ENCODE data around the gene SRSF11. TPM values are rescaled to one million over a fixed set of nuclear protein-coding genes. Genes with fewer than 3 reads are reported as not detected.
"Not testable (repeated sequence)": the region's sequence is repeated elsewhere in the genome, so short reads cannot be mapped to it uniquely, and the experiment has no call there.

Gene SRSF11
- total RNA-seq, 2 donors from 2014 or later: 227 to 232 TPM

- Mint-ChIP-seq H3K27ac (no peak overlapping the region), H3K4me1 (no peaks in the 10 kb centered on the region), H3K4me3 (no peak overlapping the region), H3K27me3 (ENCODE audit: insufficient read depth) (no peaks in the 10 kb centered on the region), H3K36me3 (ENCODE audit: low read depth) (peaks cover 6% of the 10 kb centered on the region), H3K9me3 (no peaks in the 10 kb centered on the region)
- Histone ChIP-seq H3K9ac (ENCODE audit: extremely low read depth, low read length, poor library complexity, severe bottlenecking) (no peak overlapping the region), H3K27me3 (ENCODE audit: control insufficient read depth, insufficient read depth, low read length, poor library complexity, severe bottlenecking) (no peaks in the 10 kb centered on the region), H3K4me3 (ENCODE audit: low read length) (no peak overlapping the region), H3K36me3 (ENCODE audit: control insufficient read depth, insufficient read depth, low read length) (peaks cover 9% of the 10 kb centered on the region), H3K9me3 (ENCODE audit: control insufficient read depth, low read length) (peaks cover 5% of the 10 kb centered on the region), H3K4me1 (ENCODE audit: control insufficient read depth, insufficient read depth, low read length) (no peaks in the 10 kb centered on the region), H3K27ac (ENCODE audit: low read depth, low read length) (no peak overlapping the region)
- WGBS, 2 experiments (ENCODE audit: insufficient coverage in 1 of 2, insufficient read length in 1 of 2): 84% methylated on average over 1 of the region's 2 CpGs; no CpG with 5 or more reads in 1 of the 2 experiments
- no peak for TF ChIP-seq CTCF (conservative IDR thresholded peaks at IDR 0.05)
- DNase-seq: no peak
Measured at GRCh38 chr1:70188522-70188921, 32.7 kb upstream of the SRSF11 start.

- no peaks in the 10 kb centered on the region for H3K27me3 ChIP-seq (ENCODE audit: control insufficient read depth, insufficient read depth, low read length, poor library complexity, severe bottlenecking)
- H3K36me3 ChIP-seq (ENCODE audit: control insufficient read depth, insufficient read depth, low read length): peaks cover 4% of the 10 kb centered on the region
- Mint-ChIP-seq H3K27ac (no peak overlapping the region), H3K9me3 (no peaks in the 10 kb centered on the region), H3K4me3 (no peak overlapping the region), H3K4me1 (no peaks in the 10 kb centered on the region), H3K36me3 (ENCODE audit: low read depth) (peaks cover 3% of the 10 kb centered on the region), H3K27me3 (ENCODE audit: insufficient read depth) (no peaks in the 10 kb centered on the region)
- no peak overlapping the region for H3K9ac ChIP-seq (ENCODE audit: extremely low read depth, low read length, poor library complexity, severe bottlenecking)
- no peak for DNase-seq
- H3K27ac ChIP-seq (ENCODE audit: low read depth, low read length): no peak overlapping the region
- peaks cover 5% of the 10 kb centered on the region for H3K9me3 ChIP-seq (ENCODE audit: control insufficient read depth, low read length)
- TF ChIP-seq CTCF (conservative IDR thresholded peaks at IDR 0.05): no peak
- H3K4me3 ChIP-seq (ENCODE audit: low read length): no peak overlapping the region
- no peaks in the 10 kb centered on the region for H3K4me1 ChIP-seq (ENCODE audit: control insufficient read depth, insufficient read depth, low read length)
Measured at GRCh38 chr1:70190180-70190579, 31.0 kb upstream of the SRSF11 start.

- not testable (repeated sequence) for H3K27me3 Mint-ChIP-seq (ENCODE audit: insufficient read depth); H3K36me3 Mint-ChIP-seq (ENCODE audit: low read depth); H3K27me3 ChIP-seq (ENCODE audit: control insufficient read depth, insufficient read depth, low read length, poor library complexity, severe bottlenecking); DNase-seq; H3K27ac Mint-ChIP-seq; H3K9ac ChIP-seq (ENCODE audit: extremely low read depth, low read length, poor library complexity, severe bottlenecking); H3K4me1 Mint-ChIP-seq; H3K4me3 Mint-ChIP-seq; H3K9me3 Mint-ChIP-seq; H3K36me3 ChIP-seq (ENCODE audit: control insufficient read depth, insufficient read depth, low read length); H3K27ac ChIP-seq (ENCODE audit: low read depth, low read length); H3K4me1 ChIP-seq (ENCODE audit: control insufficient read depth, insufficient read depth, low read length); H3K9me3 ChIP-seq (ENCODE audit: control insufficient read depth, low read length); H3K4me3 ChIP-seq (ENCODE audit: low read length)
Measured at GRCh38 chr1:70192446-70192845, 28.7 kb upstream of the SRSF11 start.

GRCh38 chr1:70194601-70195000 is 26.6 kb upstream of the SRSF11 start:
- no peak for TF ChIP-seq CTCF (conservative IDR thresholded peaks at IDR 0.05)
- Histone ChIP-seq H3K4me3 (ENCODE audit: low read length) (no peak overlapping the region), H3K9me3 (ENCODE audit: control insufficient read depth, low read length) (peaks cover 5% of the 10 kb centered on the region), H3K27ac (ENCODE audit: low read depth, low read length) (no peak overlapping the region), H3K36me3 (ENCODE audit: control insufficient read depth, insufficient read depth, low read length) (no peaks in the 10 kb centered on the region), H3K27me3 (ENCODE audit: control insufficient read depth, insufficient read depth, low read length, poor library complexity, severe bottlenecking) (no peaks in the 10 kb centered on the region), H3K9ac (ENCODE audit: extremely low read depth, low read length, poor library complexity, severe bottlenecking) (no peak overlapping the region), H3K4me1 (ENCODE audit: control insufficient read depth, insufficient read depth, low read length) (no peaks in the 10 kb centered on the region)
- Mint-ChIP-seq H3K4me3 (no peak overlapping the region), H3K9me3 (no peaks in the 10 kb centered on the region), H3K27me3 (ENCODE audit: insufficient read depth) (no peaks in the 10 kb centered on the region), H3K4me1 (no peaks in the 10 kb centered on the region), H3K36me3 (ENCODE audit: low read depth) (no peaks in the 10 kb centered on the region), H3K27ac (no peak overlapping the region)
- no peak for DNase-seq
